Smooth muscle cell of the brain vasculature (primary cell): ENCODE data around the gene SYNM.

Experiments used
- DNase-seq: peaks from one replicate; pipeline ENCODE4 v3.0.0-alpha.2; 2012; ENCODE audit warnings: low read depth, low spot score

The SYNM gene

GRCh38 chr15:99140590-99140989, 35.7 kb downstream of the SYNM start:
- DNase-seq = no peak

GRCh38 chr15:99141943-99142342, 37.1 kb downstream of the SYNM start:
- no peak for DNase-seq

GRCh38 chr15:99142562-99142961, 37.7 kb downstream of the SYNM start:
- DNase-seq = no peak

GRCh38 chr15:99143242-99143641, 38.4 kb downstream of the SYNM start:
- no peak for DNase-seq

GRCh38 chr15:99143655-99144610, 39.1 kb downstream of the SYNM start:
- DNase-seq = no peak

- DNase-seq = no peak
These were observed 40.1 kb downstream of the SYNM start for GRCh38 chr15:99145005-99145404.

- DNase-seq = no peak
These were observed 40.9 kb downstream of the SYNM start for GRCh38 chr15:99145778-99146177.

- no peak for DNase-seq
These were observed 41.8 kb downstream of the SYNM start for GRCh38 chr15:99146661-99147060.

GRCh38 chr15:99148851-99149276, 44.0 kb downstream of the SYNM start:
- DNase-seq = no peak

GRCh38 chr15:99149366-99149765, 44.5 kb downstream of the SYNM start:
- DNase-seq = no peak

- DNase-seq = no peak
These were observed 46.3 kb downstream of the SYNM start for GRCh38 chr15:99151156-99151555.

- DNase-seq = no peak
These were observed 48.2 kb downstream of the SYNM start for GRCh38 chr15:99153026-99153535.

- no peak for DNase-seq
These were observed 49.4 kb downstream of the SYNM start for GRCh38 chr15:99154271-99154670.

GRCh38 chr15:99155961-99156443, 51.1 kb downstream of the SYNM start:
- no peak for DNase-seq

- no peak for DNase-seq
These were observed 52.6 kb downstream of the SYNM start for GRCh38 chr15:99157456-99157855.

GRCh38 chr15:99158626-99159412, 53.9 kb downstream of the SYNM start:
- DNase-seq = no peak

- DNase-seq = no peak
These were observed 58.6 kb downstream of the SYNM start for GRCh38 chr15:99163271-99164062.

GRCh38 chr15:99164119-99164518, 59.2 kb downstream of the SYNM start:
- DNase-seq = no peak

- DNase-seq = no peak
These were observed 60.3 kb downstream of the SYNM start for GRCh38 chr15:99165020-99165790.

- no peak for DNase-seq
These were observed 61.2 kb downstream of the SYNM start for GRCh38 chr15:99165956-99166689.
